Ovary (tissue), 9 donors: ENCODE results near the gene P2RY11. TPM values are rescaled to one million over a fixed set of nuclear protein-coding genes. Genes with fewer than 3 reads are reported as not detected.

Experiments
- DNase-seq, 5 donors: peaks; one replicate each; pipeline ENCODE4 v3.0.0-alpha.2; 2019 to 2020
- H3K27ac ChIP-seq, 2 donors: fragments of 200-600 bp; one replicate each; pipeline versions ENCODE4 v1.5.1 to v1.8.0; 2019 to 2022
- H3K27me3 ChIP-seq: fragments of 200-600 bp; one replicate; pipeline ENCODE4 v1.8.0; 2022
- H3K36me3 ChIP-seq: fragments of 200-600 bp; sonication (generic); one replicate; pipeline ENCODE4 v1.5.1; 2019
- H3K4me1 ChIP-seq: one replicate; pipeline ENCODE4 v1.8.1; 2013; ENCODE audit warnings: mild to moderate bottlenecking, moderate library complexity; ENCODE audit not compliant: insufficient read depth
- H3K4me3 ChIP-seq: fragments of 200-600 bp; sonication (generic); one replicate; pipeline ENCODE4 v1.5.1; 2017
- H3K9me3 ChIP-seq, 2 donors: fragments of 200-600 bp in 1 of 2; sonication (generic) in 1 of 2; one replicate each; pipeline versions ENCODE4 v1.5.1 to v1.8.1; 2013 to 2019; ENCODE audit warnings: mild to moderate bottlenecking in 1 of 2, moderate library complexity in 1 of 2
- CTCF ChIP-seq, 3 donors: fragments of 450-650 bp in 2 of 3; fragments of 200-600 bp in 1 of 3; IDR thresholded peaks; one replicate each; pipeline versions ENCODE4 v1.5.1 to v1.8.0; 2016 to 2022; ENCODE audit warnings: antibody characterized with exemption in 3 of 3, mild to moderate bottlenecking in 1 of 3
- EP300 ChIP-seq: sonication (generic); formaldehyde crosslinking; IDR thresholded peaks from one replicate; pipeline ENCODE4 v1.6.1; 2017; ENCODE audit warnings: antibody characterized with exemption
- POLR2A ChIP-seq: fragments of 450-650 bp; IDR thresholded peaks from one replicate; pipeline ENCODE4 v1.6.1; 2017; ENCODE audit warnings: antibody characterized with exemption, mild to moderate bottlenecking, moderate library complexity
- WGBS, 3 donors: extraction: QIAGEN DNeasy Blood & Tissue Kit in 1 of 3; methylation state at CpG; one replicate each; pipeline versions ENCODE4 v1.1.5 to v1.1.7; 2013 to 2017; 5-methylcytosine and 5-hydroxymethylcytosine counted together
- intact Hi-C, 4 donors: fragments of 100-400 bp; cut with DNase I; formaldehyde crosslinking; loops; one replicate each; pipeline versions ENCODE4 v1.11.0 to v1.15.1; 2022 to 2023
- polyA plus RNA-seq, 2 donors: library from polyadenylated mRNA; stranded (reverse); fragments of 200-250 nt in 1 of 2; fragments of 350-450 nt in 1 of 2; fragmentation: Illumina TruSeq in 1 of 2; extraction: RNeasy Lipid Tissue Mini Kit (QIAGEN cat#74804) in 1 of 2; gene quantifications; one replicate each; pipeline ENCODE4 v1.2.3, GENCODE V29; 2013 to 2014
- total RNA-seq, 7 donors: library from RNA; depleted of rRNA in 2 of 7; stranded (reverse); fragments of >200 nt in 2 of 7; fragmentation: NEBNext Ultra II Directional in 3 of 7; extraction: Animal tissue kit (Norgen Biotek cat#: 25700) in 3 of 7; gene quantifications; one replicate each; pipeline versions ENCODE4 v1.1.0 to v1.2.4, GENCODE V29; 2016 to 2023
- donor health status: DM: no; HTN: no; CAD: no; lungs with moderate emphysema.
- donor health status: DM: no; HTN: no; CAD: no.
- donor health status: Bipolar disorder and iron deficiency.
- donor health status: DM: yes; HTN: yes; CAD: no.
- donor health status: DM: no; HTN: no; CAD: no.
- donor health status: DM: yes; HTN: yes; CAD: no.

Gene P2RY11
- total and polyA plus RNA-seq, 9 donors, result 2.1 to 18.5 (median 12.8) TPM

- no peaks in the 10 kb centered on the region for H3K9me3 ChIP-seq
- H3K4me3 ChIP-seq, result no peak overlapping the region
- intact Hi-C loops, result no loop called here
- DNase-seq, result no peak
- no peaks in the 10 kb centered on the region for H3K27me3 ChIP-seq
- WGBS, 3 donors, result 65 to 68% (median 67%) methylated on average over 22 of the region's 22 CpGs
- no peaks in the 10 kb centered on the region for H3K4me1 ChIP-seq
- TF ChIP-seq CTCF (IDR thresholded peaks at IDR 0.05), result no peak
- H3K27ac ChIP-seq, result no peak overlapping the region
- H3K36me3 ChIP-seq, result no peaks in the 10 kb centered on the region
Measured at GRCh38 chr19:10070730-10071446, 40.6 kb upstream of the P2RY11 start.

- Histone ChIP-seq H3K4me1 (no peaks in the 10 kb centered on the region), H3K4me3 (no peak overlapping the region), H3K27me3 (no peaks in the 10 kb centered on the region), H3K27ac (no peak overlapping the region), H3K9me3 (no peaks in the 10 kb centered on the region), H3K36me3 (no peaks in the 10 kb centered on the region)
- no peak for DNase-seq
- 48 to 57% (median 50%) methylated on average over 2 of the region's 2 CpGs for WGBS, 3 donors
- intact Hi-C loops, result no loop called here
- no peak for TF ChIP-seq POLR2A
- no peak for TF ChIP-seq EP300
- TF ChIP-seq CTCF (IDR thresholded peaks at IDR 0.05), result no peak
Measured at GRCh38 chr19:10074153-10074552, 37.3 kb upstream of the P2RY11 start.

- Histone ChIP-seq H3K4me1 (no peaks in the 10 kb centered on the region), H3K27ac (no peak overlapping the region), H3K9me3 (no peaks in the 10 kb centered on the region), H3K4me3 (no peak overlapping the region), H3K36me3 (no peaks in the 10 kb centered on the region), H3K27me3 (no peaks in the 10 kb centered on the region)
- TF ChIP-seq EP300 (no peak), CTCF (IDR thresholded peaks at IDR 0.05) (no peak), POLR2A (no peak)
- WGBS, 3 donors, result 73 to 81% (median 76%) methylated on average over 6 of the region's 6 CpGs
- intact Hi-C loops, result no loop called here
- no peak for DNase-seq
Measured at GRCh38 chr19:10076535-10076934, 35.0 kb upstream of the P2RY11 start.

- Histone ChIP-seq H3K9me3 (no peaks in the 10 kb centered on the region), H3K27me3 (no peaks in the 10 kb centered on the region), H3K27ac (no peak overlapping the region), H3K36me3 (no peaks in the 10 kb centered on the region), H3K4me1 (no peaks in the 10 kb centered on the region), H3K4me3 (no peak overlapping the region)
- intact Hi-C loops, result no loop called here
- WGBS, 3 donors, result 66 to 73% (median 66%) methylated on average over 8 of the region's 8 CpGs
- TF ChIP-seq POLR2A, result no peak
- no peak for TF ChIP-seq CTCF (IDR thresholded peaks at IDR 0.05)
- no peak for TF ChIP-seq EP300
- no peak for DNase-seq
Measured at GRCh38 chr19:10078329-10078728, 33.2 kb upstream of the P2RY11 start.
